Measurements from ENCODE around the gene C12orf43.

C12orf43 gene

DNA sequence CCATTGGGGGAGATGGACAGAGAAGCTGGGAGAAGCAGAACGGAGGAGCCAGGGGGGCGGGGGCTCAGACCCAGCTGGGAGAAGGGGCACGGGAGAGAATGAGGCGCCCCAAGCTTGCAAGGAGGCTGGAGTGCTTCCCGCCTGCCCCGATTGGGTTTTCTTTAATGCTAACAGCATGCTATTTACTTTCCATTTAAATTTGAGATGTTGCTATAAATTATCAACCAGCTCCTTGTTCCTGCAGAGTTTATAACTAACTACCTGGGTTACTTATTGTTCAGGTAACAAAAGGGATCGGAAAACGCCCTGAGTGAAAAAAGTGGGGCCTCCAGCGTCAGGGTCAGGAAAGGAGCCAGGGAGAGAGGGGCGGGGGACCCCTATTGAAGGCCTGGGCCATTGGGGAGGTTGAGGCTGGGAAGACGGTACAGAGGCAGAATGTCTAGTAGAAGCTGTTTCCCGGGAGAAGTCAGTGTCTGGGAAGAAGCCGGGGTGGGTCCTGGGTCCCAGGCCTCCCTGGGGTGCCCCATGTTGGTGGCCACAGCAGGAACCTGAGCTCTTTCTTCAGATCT, 35.4 kb downstream of the C12orf43 start:
- H3K4me3 Mint-ChIP-seq = no peak overlapping the region
- no peaks in the 10 kb centered on the region for H3K4me1 Mint-ChIP-seq (ENCODE audit: low read depth)
- DNase-seq = no peak
- no peaks in the 10 kb centered on the region for H3K36me3 Mint-ChIP-seq (ENCODE audit: low read depth)
- H3K27ac Mint-ChIP-seq = no peak overlapping the region
- H3K27me3 Mint-ChIP-seq = no peaks in the 10 kb centered on the region
- no peaks in the 10 kb centered on the region for H3K9me3 Mint-ChIP-seq

DNA sequence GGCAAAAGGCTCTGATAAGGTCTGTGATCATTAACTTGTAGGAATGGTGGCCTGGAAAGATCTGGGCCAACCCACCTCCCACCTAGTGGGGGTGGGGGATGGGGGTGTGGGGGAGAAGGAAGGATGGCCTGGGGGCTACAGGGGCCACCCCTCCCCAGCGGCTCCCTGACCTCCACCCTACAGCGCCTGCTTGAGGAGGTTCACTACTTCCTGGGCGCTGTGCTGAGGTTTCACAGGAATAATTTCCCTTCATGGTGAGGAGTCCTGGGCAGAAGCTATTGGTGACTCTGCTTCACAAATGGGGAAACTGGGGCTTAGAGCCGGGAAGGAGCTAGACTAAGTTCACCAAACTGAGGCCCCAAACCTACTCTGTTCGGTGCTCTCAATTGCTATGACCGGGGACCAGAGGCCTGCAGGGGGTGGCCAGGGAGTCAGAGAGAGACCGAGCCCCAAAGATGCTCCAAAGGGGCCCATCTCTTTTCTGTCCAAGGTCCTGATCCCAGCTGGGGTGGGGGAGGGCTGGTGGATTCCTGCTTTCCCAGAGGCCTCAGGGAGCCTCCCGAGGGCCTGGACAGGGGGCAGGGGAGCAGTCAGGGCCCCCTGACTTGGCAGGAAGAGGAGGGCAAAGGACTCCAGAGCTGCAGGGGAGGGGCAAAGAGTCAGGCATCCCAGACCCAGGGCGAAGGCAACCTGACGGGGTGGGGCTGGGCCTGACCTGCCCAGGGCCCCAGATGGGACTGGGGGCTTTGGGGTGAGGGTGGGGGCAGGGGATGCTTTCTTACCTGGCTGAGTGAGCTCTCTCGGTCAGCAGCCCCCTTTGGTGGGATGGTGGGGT, 36.2 kb downstream of the C12orf43 start:
- Mint-ChIP-seq H3K27me3 (no peaks in the 10 kb centered on the region), H3K9me3 (no peaks in the 10 kb centered on the region), H3K4me1 (ENCODE audit: low read depth) (no peaks in the 10 kb centered on the region), H3K4me3 (no peak overlapping the region), H3K27ac (no peak overlapping the region), H3K36me3 (ENCODE audit: low read depth) (no peaks in the 10 kb centered on the region)
- DNase-seq = no peak

DNA sequence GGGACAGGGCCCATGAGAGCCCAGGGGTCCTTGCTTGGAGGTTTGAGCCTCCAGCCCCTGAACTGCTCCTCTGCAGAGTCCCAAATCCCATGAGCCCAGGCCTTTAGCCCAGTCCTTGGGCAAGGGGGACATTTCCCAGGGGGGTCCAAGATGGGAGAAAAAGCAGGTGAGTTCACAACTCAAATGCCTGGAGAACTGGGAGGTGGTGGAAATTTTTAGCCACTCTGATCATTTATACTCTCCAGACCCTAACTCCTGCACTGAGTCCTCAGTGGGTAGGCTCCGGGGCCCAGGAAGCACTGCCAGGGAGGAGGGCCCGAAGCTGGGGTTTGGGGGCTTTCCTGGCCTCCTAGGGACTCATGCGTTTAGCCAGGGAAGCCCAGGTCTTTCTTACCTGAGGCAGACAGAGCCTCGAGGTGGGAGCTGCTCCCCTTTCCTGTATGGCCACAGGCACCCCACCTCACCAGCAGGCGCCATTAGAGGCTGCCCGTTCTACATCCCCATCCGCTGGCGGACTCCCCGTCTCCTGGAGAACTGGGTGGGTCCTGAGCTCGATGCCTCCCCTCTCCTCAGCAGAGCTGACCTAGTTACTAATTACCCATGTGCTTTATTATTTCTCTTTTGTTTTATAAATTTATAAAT, 36.9 kb downstream of the C12orf43 start:
- Mint-ChIP-seq H3K9me3 (no peaks in the 10 kb centered on the region), H3K27ac (no peak overlapping the region), H3K36me3 (ENCODE audit: low read depth) (no peaks in the 10 kb centered on the region), H3K4me3 (no peak overlapping the region), H3K4me1 (ENCODE audit: low read depth) (no peaks in the 10 kb centered on the region), H3K27me3 (no peaks in the 10 kb centered on the region)
- no peak for DNase-seq

GRCh38 chr12:120978296-120979219, 37.7 kb downstream of the C12orf43 start, which contains the start of gene HNF1A:
HNF1A (plus strand) TSS chr12:120978543; CDS start chr12:120978769, 226 bp downstream.
- Mint-ChIP-seq H3K27ac (no peak within 1 kb of the TSS), H3K36me3 (ENCODE audit: low read depth) (no peaks in the 10 kb centered on the region), H3K4me1 (ENCODE audit: low read depth) (no peaks in the 10 kb centered on the region)

DNA sequence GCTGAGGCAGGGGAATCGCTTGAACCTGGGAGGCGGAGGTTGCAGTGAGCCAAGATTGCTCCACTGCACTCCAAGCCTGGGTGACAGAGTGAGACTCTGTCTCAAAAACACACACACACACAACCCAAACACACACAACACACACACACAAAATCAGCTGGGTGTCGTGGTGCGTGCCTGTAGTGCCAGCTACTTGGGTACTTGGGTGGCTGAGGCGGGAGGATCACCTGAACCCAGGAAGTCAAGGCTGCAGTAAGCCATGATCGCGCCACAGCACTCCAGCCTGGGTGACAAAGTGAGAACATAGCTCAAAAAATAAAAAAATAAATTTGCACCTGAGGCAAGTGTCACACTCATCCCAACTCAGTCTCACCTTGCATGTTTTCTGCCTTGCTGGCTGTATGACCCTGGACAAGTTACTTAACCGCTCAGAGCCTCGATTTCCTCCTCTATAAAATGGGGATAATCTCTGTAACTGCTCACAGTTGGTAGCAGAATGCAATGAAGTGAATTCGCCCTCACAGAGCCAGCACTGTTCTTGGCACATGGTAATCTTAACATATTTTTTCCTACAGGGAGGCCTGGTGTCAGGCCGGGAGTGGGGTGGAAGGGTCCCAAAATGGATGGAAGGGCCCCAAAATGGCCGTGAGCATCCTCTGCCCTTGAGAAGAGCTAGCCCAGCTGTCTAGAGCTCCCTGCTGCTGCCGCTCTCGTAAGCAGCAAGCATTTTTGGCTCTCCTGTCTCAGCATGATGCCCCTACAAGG, 38.6 kb downstream of the C12orf43 start:
- Mint-ChIP-seq H3K27ac (no peak overlapping the region), H3K4me1 (ENCODE audit: low read depth) (no peaks in the 10 kb centered on the region), H3K4me3 (no peak overlapping the region), H3K36me3 (ENCODE audit: low read depth) (no peaks in the 10 kb centered on the region), H3K27me3 (no peaks in the 10 kb centered on the region), H3K9me3 (no peaks in the 10 kb centered on the region)
- DNase-seq = no peak

More at GRCh38 chr12:120978296-120979219, 37.7 kb downstream of the C12orf43 start, which contains the start of gene HNF1A:
- no peak within 1 kb of the TSS for H3K4me3 Mint-ChIP-seq
- DNase-seq = no peak
- no peaks in the 10 kb centered on the region for H3K9me3 Mint-ChIP-seq
- H3K27me3 Mint-ChIP-seq = no peaks in the 10 kb centered on the region

DNA sequence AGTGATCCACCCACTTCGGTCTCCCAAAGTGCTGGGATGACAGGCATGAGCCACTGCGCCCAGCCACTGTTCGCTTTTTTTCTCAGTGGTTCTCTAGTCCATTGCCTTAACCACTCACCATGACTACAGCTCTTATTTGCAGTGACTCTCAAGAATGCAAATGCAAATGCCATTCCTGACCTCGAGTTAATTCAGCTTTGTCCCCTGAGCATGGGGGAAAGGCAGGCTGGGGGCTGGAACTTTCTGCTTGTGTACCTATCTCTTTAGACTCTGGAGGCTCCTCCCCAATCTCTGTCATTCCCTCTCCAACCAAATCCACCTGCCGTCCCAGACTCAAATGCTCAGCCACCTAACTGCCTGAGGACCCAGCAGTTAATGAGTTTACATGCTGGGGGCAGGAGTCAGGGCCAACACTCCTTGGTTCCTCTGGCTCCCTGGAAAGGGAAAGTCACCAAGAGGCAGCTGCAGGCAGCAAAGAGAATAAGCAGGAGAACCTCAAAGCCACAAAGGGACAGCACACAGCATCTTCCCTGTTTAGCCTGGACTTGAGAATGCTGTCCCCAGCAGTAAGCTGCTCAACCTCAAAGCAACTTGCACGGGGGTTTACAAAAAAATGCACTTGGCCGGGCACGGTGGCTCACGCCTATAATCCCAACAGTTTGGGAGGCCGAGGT, 43.3 kb downstream of the C12orf43 start:
- Mint-ChIP-seq H3K4me3 (no peak overlapping the region), H3K27ac (no peak overlapping the region), H3K4me1 (ENCODE audit: low read depth) (peaks cover 4% of the 10 kb centered on the region), H3K36me3 (ENCODE audit: low read depth) (no peaks in the 10 kb centered on the region), H3K9me3 (no peaks in the 10 kb centered on the region), H3K27me3 (no peaks in the 10 kb centered on the region)
- DNase-seq = no peak

GRCh38 chr12:120971299-120972180, 44.7 kb downstream of the C12orf43 start:
- peaks cover 4% of the 10 kb centered on the region for H3K4me1 Mint-ChIP-seq (ENCODE audit: low read depth)
- no peaks in the 10 kb centered on the region for H3K27me3 Mint-ChIP-seq
- no peaks in the 10 kb centered on the region for H3K9me3 Mint-ChIP-seq
- H3K4me3 Mint-ChIP-seq = no peak overlapping the region
- H3K36me3 Mint-ChIP-seq (ENCODE audit: low read depth) = no peaks in the 10 kb centered on the region
- no peak overlapping the region for H3K27ac Mint-ChIP-seq
- peak; percentile 36 for DNase-seq

- peaks cover 4% of the 10 kb centered on the region for H3K4me1 Mint-ChIP-seq (ENCODE audit: low read depth)
- H3K9me3 Mint-ChIP-seq = no peaks in the 10 kb centered on the region
- no peak for DNase-seq
- no peaks in the 10 kb centered on the region for H3K36me3 Mint-ChIP-seq (ENCODE audit: low read depth)
- no peaks in the 10 kb centered on the region for H3K27me3 Mint-ChIP-seq
- no peak overlapping the region for H3K4me3 Mint-ChIP-seq
- H3K27ac Mint-ChIP-seq = no peak overlapping the region
These were observed 46.0 kb downstream of the C12orf43 start for GRCh38 chr12:120970310-120970709.

GRCh38 chr12:120965534-120966091, 50.7 kb downstream of the C12orf43 start:
- Mint-ChIP-seq H3K27me3 (no peaks in the 10 kb centered on the region), H3K4me1 (ENCODE audit: low read depth) (peaks cover 28% of the 10 kb centered on the region), H3K27ac (no peak overlapping the region), H3K9me3 (no peaks in the 10 kb centered on the region), H3K36me3 (ENCODE audit: low read depth) (no peaks in the 10 kb centered on the region), H3K4me3 (no peak overlapping the region)
- no peak for DNase-seq

GRCh38 chr12:120964298-120964697, 52.0 kb downstream of the C12orf43 start:
- Mint-ChIP-seq H3K4me1 (ENCODE audit: low read depth) (peaks cover 41% of the 10 kb centered on the region), H3K9me3 (no peaks in the 10 kb centered on the region), H3K36me3 (ENCODE audit: low read depth) (no peaks in the 10 kb centered on the region), H3K27me3 (no peaks in the 10 kb centered on the region), H3K4me3 (no peak overlapping the region), H3K27ac (no peak overlapping the region)
- DNase-seq = no peak

- no peak overlapping the region for H3K4me3 Mint-ChIP-seq
- DNase-seq = no peak
- no peaks in the 10 kb centered on the region for H3K9me3 Mint-ChIP-seq
- no peaks in the 10 kb centered on the region for H3K36me3 Mint-ChIP-seq (ENCODE audit: low read depth)
- H3K4me1 Mint-ChIP-seq (ENCODE audit: low read depth) = peaks cover 46% of the 10 kb centered on the region
- no peaks in the 10 kb centered on the region for H3K27me3 Mint-ChIP-seq
- peak overlapping the region; percentile 63 for H3K27ac Mint-ChIP-seq
These were observed 53.7 kb downstream of the C12orf43 start for GRCh38 chr12:120962532-120963020.

All from activated T-cell treated with anti-CD3 and anti-CD28 coated beads, Interleukin-2, amount 50 U/mL, for 24 hours (primary cell).